Pancreas (tissue), 10 donors: ENCODE results near the gene NPAS1. TPM values are rescaled to one million over a fixed set of nuclear protein-coding genes. Genes with fewer than 3 reads are reported as not detected.

ENCODE experiments used
- ATAC-seq, 4 donors: fragments of 200-7000 bp; cut with Tn5 transposase; one replicate each; pipeline versions ENCODE4 v1.8.0 to v1.9.1; 2020; ENCODE audit warnings: mild to moderate bottlenecking in 4 of 4, moderate library complexity in 4 of 4
- DNase-seq, 6 donors: peaks; one replicate each; pipeline ENCODE4 v3.0.0-alpha.2; 2020
- FAIRE-seq: peaks from 2 replicates; lab custom pipeline; 2012; peaks lifted over from hg19 to GRCh38; lab: Jason Lieb, UNC
- H3K27ac ChIP-seq, 4 donors: fragments of 200-600 bp; sonication (generic); 1 replicate in 3 of 4; 2 replicates in 1 of 4; pipeline versions ENCODE4 v1.5.0 to v1.8.0; 2020
- H3K27me3 ChIP-seq, 4 donors: fragments of 200-600 bp; one replicate each; pipeline ENCODE4 v1.8.0; 2021
- H3K36me3 ChIP-seq, 3 donors: fragments of 200-600 bp; sonication (generic) in 1 of 3; one replicate each; pipeline versions ENCODE4 v1.5.0 to v1.8.0; 2020 to 2021
- H3K4me1 ChIP-seq, 3 donors: fragments of 200-600 bp; one replicate each; pipeline ENCODE4 v1.8.0; 2021
- H3K4me3 ChIP-seq, 4 donors: fragments of 200-600 bp; sonication (generic) in 2 of 4; one replicate each; pipeline versions ENCODE4 v1.5.0 to v1.8.0; 2020 to 2021
- H3K9me3 ChIP-seq, 4 donors: fragments of 200-600 bp; one replicate each; pipeline ENCODE4 v1.8.0; 2021
- WGBS, 2 donors: extraction: QIAGEN DNeasy Blood & Tissue Kit; methylation state at CpG; one replicate each; pipeline ENCODE4 v1.1.7; 2013; 5-methylcytosine and 5-hydroxymethylcytosine counted together
- intact Hi-C, 3 donors: fragments of 100-400 bp; cut with DNase I; formaldehyde crosslinking; loops; one replicate each; pipeline versions ENCODE4 v1.11.1 to v1.14.2; 2022
- polyA plus RNA-seq, 2 donors: library from polyadenylated mRNA; stranded (reverse); fragments of 200-250 nt; gene quantifications; one replicate each; pipeline ENCODE4 v1.2.3, GENCODE V29; 2013
- total RNA-seq, 6 donors: library from RNA; stranded (reverse); fragmentation: NEBNext Ultra II Directional in 4 of 6; extraction: Animal tissue kit (Norgen Biotek cat#: 25700) in 4 of 6; gene quantifications; one replicate each; pipeline versions ENCODE4 v1.2.1 to v1.2.4, GENCODE V29; 2021 to 2023
- TF ChIP-seq, protein P1 (sequence below), 4 donors: fragments of 200-600 bp; sonication (generic) in 3 of 4; IDR thresholded peaks; one replicate each; pipeline versions ENCODE4 v1.5.0 to v1.8.0; 2021; ENCODE audit warnings: antibody characterized with exemption in 4 of 4
- donor health status: healthy with polysubstance abuse.
- donor health status: DM: no; HTN: no; CAD: no; lungs with moderate emphysema.
- donor health status: DM: no; HTN: no; CAD: no.
- donor health status: control.
- donor health status: control.
- donor health status: Bipolar disorder and iron deficiency.
- donor health status: DM: yes; HTN: yes; CAD: no.
- donor health status: DM: no; HTN: no; CAD: no.
- donor health status: DM: no; HTN: no; CAD: no.
- donor health status: DM: yes; HTN: yes; CAD: no.

The NPAS1 gene
- total and polyA plus RNA-seq, 8 donors = 0.12 to 0.49 (median 0.28) TPM

DNA sequence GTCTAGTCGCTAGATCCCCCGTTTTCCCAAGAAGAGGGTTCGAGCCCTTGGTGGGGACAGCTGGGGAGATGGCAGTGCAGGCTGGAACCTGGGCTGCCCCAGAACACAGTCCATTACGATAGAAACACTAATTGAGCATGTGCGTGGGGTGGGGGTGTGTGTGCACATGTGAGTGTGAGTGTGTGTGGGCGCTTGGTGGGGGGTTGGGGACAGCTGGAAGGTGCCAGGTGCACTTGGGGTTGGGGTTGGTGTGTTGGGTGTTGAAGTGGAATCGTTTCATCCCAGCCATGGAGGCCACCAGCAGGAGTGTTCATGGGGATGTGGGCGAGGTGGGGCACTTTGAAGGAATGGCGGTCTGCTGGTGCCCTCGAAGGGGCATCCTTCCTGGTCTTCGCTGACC, 18.1 kb upstream of the NPAS1 start:
- H3K27me3 ChIP-seq = no peaks in the 10 kb centered on the region
- H3K4me3 ChIP-seq = no peak overlapping the region
- 88 to 89% methylated on average over 11 of the region's 11 CpGs for WGBS, 2 donors
- no peak overlapping the region for H3K27ac ChIP-seq
- FAIRE-seq (no peak), ATAC-seq (no peak), DNase-seq (peak in 1 of 6 donors; percentile 12)
- TF ChIP-seq, protein P1, sequence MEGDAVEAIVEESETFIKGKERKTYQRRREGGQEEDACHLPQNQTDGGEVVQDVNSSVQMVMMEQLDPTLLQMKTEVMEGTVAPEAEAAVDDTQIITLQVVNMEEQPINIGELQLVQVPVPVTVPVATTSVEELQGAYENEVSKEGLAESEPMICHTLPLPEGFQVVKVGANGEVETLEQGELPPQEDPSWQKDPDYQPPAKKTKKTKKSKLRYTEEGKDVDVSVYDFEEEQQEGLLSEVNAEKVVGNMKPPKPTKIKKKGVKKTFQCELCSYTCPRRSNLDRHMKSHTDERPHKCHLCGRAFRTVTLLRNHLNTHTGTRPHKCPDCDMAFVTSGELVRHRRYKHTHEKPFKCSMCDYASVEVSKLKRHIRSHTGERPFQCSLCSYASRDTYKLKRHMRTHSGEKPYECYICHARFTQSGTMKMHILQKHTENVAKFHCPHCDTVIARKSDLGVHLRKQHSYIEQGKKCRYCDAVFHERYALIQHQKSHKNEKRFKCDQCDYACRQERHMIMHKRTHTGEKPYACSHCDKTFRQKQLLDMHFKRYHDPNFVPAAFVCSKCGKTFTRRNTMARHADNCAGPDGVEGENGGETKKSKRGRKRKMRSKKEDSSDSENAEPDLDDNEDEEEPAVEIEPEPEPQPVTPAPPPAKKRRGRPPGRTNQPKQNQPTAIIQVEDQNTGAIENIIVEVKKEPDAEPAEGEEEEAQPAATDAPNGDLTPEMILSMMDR (IDR thresholded peaks at IDR 0.05) = no peak
- H3K36me3 ChIP-seq = peaks cover 0 to 16% (median 14%) of the 10 kb centered on the region in 3 donors
- no peaks in the 10 kb centered on the region for H3K9me3 ChIP-seq
- intact Hi-C loops = no loop called here
- no peaks in the 10 kb centered on the region for H3K4me1 ChIP-seq

DNA sequence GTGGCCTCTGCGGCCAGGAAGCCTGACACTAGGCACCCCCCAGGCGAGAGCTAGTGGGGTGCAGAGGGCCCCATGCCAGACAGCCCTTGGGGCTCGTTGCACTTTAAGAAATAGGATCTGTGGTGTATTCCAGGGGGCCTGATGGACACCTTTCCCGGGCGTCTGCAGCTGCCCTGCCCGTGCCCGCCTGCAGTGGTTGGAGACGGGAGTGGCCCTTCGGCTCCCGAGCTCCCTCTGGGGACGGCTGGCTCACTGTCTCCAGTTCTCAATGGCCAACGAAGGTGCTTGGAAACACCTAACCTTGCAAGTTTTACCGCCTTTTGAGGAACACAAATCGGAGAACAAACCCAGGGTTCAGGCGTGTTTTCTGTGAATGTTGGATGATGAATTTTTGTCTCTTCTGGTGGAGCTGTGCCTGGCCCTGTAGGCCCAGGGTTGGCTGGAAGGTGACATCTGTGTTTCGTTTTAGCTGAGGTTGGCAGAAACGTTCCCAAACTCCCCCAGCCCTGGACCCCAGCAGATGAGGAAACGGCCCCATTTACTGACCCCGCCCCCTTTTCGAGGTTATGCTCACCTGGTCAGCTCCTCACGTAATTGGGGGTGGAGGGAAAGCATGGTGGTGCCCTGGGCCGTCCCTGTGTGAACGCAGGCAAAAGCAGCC, 17.4 kb upstream of the NPAS1 start:
- DNase-seq (peak in 1 of 6 donors; percentile 9), ATAC-seq (peak in 1 of 4 donors; percentile 8), FAIRE-seq (no peak)
- peaks cover 0 to 16% (median 14%) of the 10 kb centered on the region in 3 donors for H3K36me3 ChIP-seq
- H3K4me3 ChIP-seq = no peak overlapping the region
- H3K27me3 ChIP-seq = no peaks in the 10 kb centered on the region
- WGBS, 2 donors = 73 to 79% methylated on average over 23 of the region's 23 CpGs
- no peaks in the 10 kb centered on the region for H3K9me3 ChIP-seq
- no peaks in the 10 kb centered on the region for H3K4me1 ChIP-seq
- intact Hi-C loops = no loop called here
- no peak overlapping the region for H3K27ac ChIP-seq
- TF ChIP-seq, protein P1 (IDR thresholded peaks at IDR 0.05) = no peak

DNA sequence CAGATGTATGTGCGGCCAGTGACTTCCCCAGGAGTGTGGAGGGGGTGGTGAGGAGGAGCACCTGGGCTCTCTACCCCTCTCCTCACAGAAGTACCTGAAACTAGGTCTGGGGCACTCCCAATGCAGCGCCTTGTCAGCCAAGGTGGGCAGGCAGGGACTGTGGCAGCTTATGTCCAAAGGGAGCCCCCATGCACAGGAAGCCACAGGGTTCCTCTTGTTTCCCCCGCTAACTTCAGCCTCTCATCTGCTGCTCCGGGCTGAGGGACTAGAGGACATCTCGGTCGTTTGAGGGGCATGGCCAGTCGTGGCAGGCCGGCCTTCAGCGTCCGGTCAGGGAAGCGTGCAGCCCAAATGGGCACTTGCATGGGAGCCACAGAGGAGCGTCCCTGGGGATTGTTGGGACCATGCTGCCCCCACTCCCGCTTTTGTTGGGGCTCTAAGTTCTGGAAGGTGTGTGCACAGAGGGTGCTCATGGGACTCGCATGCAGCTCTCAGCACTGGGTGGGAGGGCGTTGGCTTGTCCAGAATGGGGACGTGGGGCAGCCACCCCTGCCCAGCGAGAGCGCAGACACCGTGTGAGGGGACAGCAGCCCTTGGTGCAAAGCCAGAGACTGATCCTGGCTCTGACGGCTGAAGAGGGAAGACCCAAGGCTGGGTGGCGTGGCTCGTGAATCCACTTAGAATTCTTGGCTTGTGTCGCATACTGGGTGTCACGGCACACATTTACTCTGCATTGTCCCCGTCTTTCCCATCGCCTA, 16.6 kb upstream of the NPAS1 start:
- H3K4me3 ChIP-seq = no peak overlapping the region
- H3K27ac ChIP-seq = no peak overlapping the region
- no peaks in the 10 kb centered on the region for H3K4me1 ChIP-seq
- no peak for FAIRE-seq
- TF ChIP-seq, protein P1 (IDR thresholded peaks at IDR 0.05) = no peak
- 70 to 79% methylated on average over 26 of the region's 26 CpGs for WGBS, 2 donors
- H3K36me3 ChIP-seq = peaks cover 0 to 16% (median 14%) of the 10 kb centered on the region in 3 donors
- H3K27me3 ChIP-seq = no peaks in the 10 kb centered on the region
- H3K9me3 ChIP-seq = no peaks in the 10 kb centered on the region
- no peak for DNase-seq
- ATAC-seq = peak in 1 of 4 donors; percentile 5
- intact Hi-C loops = no loop called here

DNA sequence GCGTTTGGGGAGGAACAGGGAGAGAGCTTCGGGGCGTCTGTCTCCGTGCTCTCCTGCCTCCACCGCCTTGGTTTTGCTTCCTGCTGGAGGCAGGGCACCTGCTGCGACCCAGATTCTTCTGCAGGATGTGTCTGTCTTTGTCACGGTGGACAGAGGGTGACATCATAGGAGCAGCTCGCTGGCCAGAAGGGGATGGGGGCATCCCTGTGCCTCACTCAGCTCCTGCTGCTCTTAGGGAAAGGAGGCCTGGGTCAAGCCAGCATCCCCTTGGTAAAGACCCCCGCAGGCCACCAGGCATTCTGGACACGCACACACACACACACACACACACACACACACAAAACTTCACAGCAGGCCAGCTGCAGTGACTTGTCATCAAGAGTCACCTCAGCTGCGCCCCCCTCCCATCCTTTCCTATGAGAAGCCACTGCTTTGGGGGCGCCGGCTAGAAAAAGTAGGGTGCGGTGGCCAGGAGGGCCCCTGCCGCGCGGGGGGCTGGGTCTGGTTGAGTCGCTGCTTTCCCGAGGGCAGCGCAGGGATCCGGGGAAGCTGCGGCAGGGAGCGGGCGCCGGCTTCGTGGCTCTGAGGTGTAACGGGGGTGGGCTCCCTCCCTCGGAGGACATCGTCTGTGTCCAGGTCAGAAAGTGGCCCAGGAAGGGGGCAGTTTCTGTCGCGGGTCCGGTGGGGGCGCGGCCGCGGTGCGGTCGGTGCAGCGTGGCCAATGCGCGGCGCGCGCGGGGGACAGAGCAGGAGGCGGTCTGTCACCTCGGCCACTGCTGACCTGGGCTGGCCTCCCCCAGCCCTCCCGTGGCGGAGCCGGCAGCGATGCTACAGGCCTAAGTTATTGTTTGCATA, 15.8 kb upstream of the NPAS1 start:
- FAIRE-seq = no peak
- Histone ChIP-seq H3K27ac (no peak overlapping the region), H3K4me1 (no peaks in the 10 kb centered on the region), H3K36me3 (peaks cover 0 to 16% (median 14%) of the 10 kb centered on the region in 3 donors), H3K9me3 (no peaks in the 10 kb centered on the region), H3K4me3 (no peak overlapping the region), H3K27me3 (no peaks in the 10 kb centered on the region)
- intact Hi-C loops = no loop called here
- TF ChIP-seq, protein P1 (IDR thresholded peaks at IDR 0.05) = no peak
- 24 to 26% methylated on average over 51 of the region's 51 CpGs for WGBS, 2 donors
- DNase-seq = peak in 1 of 6 donors; percentile 50
- ATAC-seq = no peak
